Measurements from ENCODE around the gene PNPLA6. TPM values are rescaled to one million over a fixed set of nuclear protein-coding genes. Genes with fewer than 3 reads are reported as not detected.

PNPLA6 gene
- total RNA-seq, 2 donors from 2014 or later, result 95.1 to 97.2 TPM

- DNase-seq (no peak), ATAC-seq (no peak)
- Mint-ChIP-seq H3K4me1 (peaks cover 29% of the 10 kb centered on the region), H3K27ac (no peak overlapping the region), H3K27me3 (peaks cover 10% of the 10 kb centered on the region), H3K4me3 (no peak overlapping the region), H3K36me3 (ENCODE audit: low read depth) (peaks cover 4% of the 10 kb centered on the region)
- H3K9me3 ChIP-seq (ENCODE audit: control insufficient read depth, low read length, poor library complexity, severe bottlenecking), result no peaks in the 10 kb centered on the region
Observed at GRCh38 chr19:7520131-7521051, 15.1 kb upstream of the PNPLA6 start.

- Mint-ChIP-seq H3K27ac (peak overlapping the region; percentile 86), H3K4me1 (peaks cover 24% of the 10 kb centered on the region), H3K27me3 (peaks cover 5% of the 10 kb centered on the region), H3K36me3 (ENCODE audit: low read depth) (no peaks in the 10 kb centered on the region), H3K4me3 (peak overlapping the region; percentile 94)
- no peaks in the 10 kb centered on the region for H3K9me3 ChIP-seq (ENCODE audit: control insufficient read depth, low read length, poor library complexity, severe bottlenecking)
- DNase-seq, result no peak
- ATAC-seq, result no peak
Observed at GRCh38 chr19:7521551-7522071, 13.9 kb upstream of the PNPLA6 start.

GRCh38 chr19:7522072-7522922, 13.2 kb upstream of the PNPLA6 start, which contains the start of gene MCOLN1:
TSS of gene MCOLN1 (plus strand) at chr19:7522624. CDS start at chr19:7522751, 127 bp downstream.
- H3K27ac Mint-ChIP-seq, result peak within 1 kb of the TSS; percentile 86
- H3K9me3 ChIP-seq (ENCODE audit: control insufficient read depth, low read length, poor library complexity, severe bottlenecking), result no peaks in the 10 kb centered on the region
- H3K4me3 Mint-ChIP-seq, result peak within 1 kb of the TSS; percentile 94
- H3K36me3 Mint-ChIP-seq (ENCODE audit: low read depth), result no peaks in the 10 kb centered on the region
- ATAC-seq (peak; percentile 95), DNase-seq (peak; percentile 99 to 100 (median 100))
- peaks cover 18% of the 10 kb centered on the region for H3K4me1 Mint-ChIP-seq
- H3K27me3 Mint-ChIP-seq, result no peaks in the 10 kb centered on the region

GRCh38 chr19:7522923-7523667, 12.4 kb upstream of the PNPLA6 start:
- H3K36me3 Mint-ChIP-seq (ENCODE audit: low read depth), result no peaks in the 10 kb centered on the region
- H3K4me1 Mint-ChIP-seq, result peaks cover 14% of the 10 kb centered on the region
- H3K9me3 ChIP-seq (ENCODE audit: control insufficient read depth, low read length, poor library complexity, severe bottlenecking), result no peaks in the 10 kb centered on the region
- H3K27me3 Mint-ChIP-seq, result no peaks in the 10 kb centered on the region
- H3K27ac Mint-ChIP-seq, result peak overlapping the region; percentile 32
- H3K4me3 Mint-ChIP-seq, result peak overlapping the region; percentile 94
- DNase-seq, result no peak
- no peak for ATAC-seq

GRCh38 chr19:7524523-7524922, 11.0 kb upstream of the PNPLA6 start:
- Mint-ChIP-seq H3K27ac (no peak overlapping the region), H3K27me3 (no peaks in the 10 kb centered on the region), H3K36me3 (ENCODE audit: low read depth) (peaks cover 3% of the 10 kb centered on the region), H3K4me3 (no peak overlapping the region), H3K4me1 (peaks cover 13% of the 10 kb centered on the region)
- DNase-seq, result no peak
- H3K9me3 ChIP-seq (ENCODE audit: control insufficient read depth, low read length, poor library complexity, severe bottlenecking), result no peaks in the 10 kb centered on the region
- no peak for ATAC-seq

GRCh38 chr19:7524992-7525739, 10.4 kb upstream of the PNPLA6 start:
- Mint-ChIP-seq H3K4me1 (peaks cover 13% of the 10 kb centered on the region), H3K36me3 (ENCODE audit: low read depth) (peaks cover 3% of the 10 kb centered on the region), H3K27me3 (no peaks in the 10 kb centered on the region), H3K27ac (no peak overlapping the region), H3K4me3 (no peak overlapping the region)
- DNase-seq, result no peak
- H3K9me3 ChIP-seq (ENCODE audit: control insufficient read depth, low read length, poor library complexity, severe bottlenecking), result no peaks in the 10 kb centered on the region
- no peak for ATAC-seq

- H3K36me3 Mint-ChIP-seq (ENCODE audit: low read depth), result peaks cover 3% of the 10 kb centered on the region
- no peak for ATAC-seq
Observed at GRCh38 chr19:7526059-7526929, 9.2 kb upstream of the PNPLA6 start.

GRCh38 chr19:7527516-7528191, 7.9 kb upstream of the PNPLA6 start:
- H3K9me3 ChIP-seq (ENCODE audit: control insufficient read depth, low read length, poor library complexity, severe bottlenecking), result no peaks in the 10 kb centered on the region
- peaks cover 5% of the 10 kb centered on the region for H3K4me1 Mint-ChIP-seq
- no peak overlapping the region for H3K27ac Mint-ChIP-seq
- no peaks in the 10 kb centered on the region for H3K27me3 Mint-ChIP-seq
- no peak overlapping the region for H3K4me3 Mint-ChIP-seq
- DNase-seq, result no peak
- ATAC-seq, result no peak
- H3K36me3 Mint-ChIP-seq (ENCODE audit: low read depth), result peaks cover 3% of the 10 kb centered on the region

More at GRCh38 chr19:7526059-7526929, 9.2 kb upstream of the PNPLA6 start:
- no peaks in the 10 kb centered on the region for H3K27me3 Mint-ChIP-seq
- peaks cover 13% of the 10 kb centered on the region for H3K4me1 Mint-ChIP-seq
- no peak overlapping the region for H3K27ac Mint-ChIP-seq
- no peaks in the 10 kb centered on the region for H3K9me3 ChIP-seq (ENCODE audit: control insufficient read depth, low read length, poor library complexity, severe bottlenecking)
- H3K4me3 Mint-ChIP-seq, result no peak overlapping the region
- no peak for DNase-seq

- no peaks in the 10 kb centered on the region for H3K27me3 Mint-ChIP-seq
- no peak for DNase-seq
- peaks cover 7% of the 10 kb centered on the region for H3K4me1 Mint-ChIP-seq
- H3K27ac Mint-ChIP-seq, result no peak overlapping the region
- no peak overlapping the region for H3K4me3 Mint-ChIP-seq
- no peak for ATAC-seq
- H3K9me3 ChIP-seq (ENCODE audit: control insufficient read depth, low read length, poor library complexity, severe bottlenecking), result no peaks in the 10 kb centered on the region
- peaks cover 3% of the 10 kb centered on the region for H3K36me3 Mint-ChIP-seq (ENCODE audit: low read depth)
Observed at GRCh38 chr19:7528192-7528519, 7.4 kb upstream of the PNPLA6 start.

- no peak for ATAC-seq
- no peaks in the 10 kb centered on the region for H3K9me3 ChIP-seq (ENCODE audit: control insufficient read depth, low read length, poor library complexity, severe bottlenecking)
- Mint-ChIP-seq H3K27ac (no peak overlapping the region), H3K36me3 (ENCODE audit: low read depth) (peaks cover 3% of the 10 kb centered on the region), H3K4me3 (no peak overlapping the region), H3K4me1 (peaks cover 5% of the 10 kb centered on the region), H3K27me3 (no peaks in the 10 kb centered on the region)
- no peak for DNase-seq
Observed at GRCh38 chr19:7528522-7529245, 6.8 kb upstream of the PNPLA6 start.

GRCh38 chr19:7529246-7529600, 6.3 kb upstream of the PNPLA6 start:
- DNase-seq, result no peak
- H3K9me3 ChIP-seq (ENCODE audit: control insufficient read depth, low read length, poor library complexity, severe bottlenecking), result no peaks in the 10 kb centered on the region
- H3K4me1 Mint-ChIP-seq, result peaks cover 5% of the 10 kb centered on the region

More at GRCh38 chr19:7529246-7529600, 6.3 kb upstream of the PNPLA6 start:
- Mint-ChIP-seq H3K4me3 (no peak overlapping the region), H3K36me3 (ENCODE audit: low read depth) (peaks cover 3% of the 10 kb centered on the region), H3K27me3 (no peaks in the 10 kb centered on the region), H3K27ac (no peak overlapping the region)
- no peak for ATAC-seq

Data from T-helper 17 cell (primary cell).